Calu3 (cell line): ENCODE data around the gene ACTN1. TPM values are rescaled to one million over a fixed set of nuclear protein-coding genes. Genes with fewer than 3 reads are reported as not detected.

ENCODE experiments used
- BruUV-seq: library from RNA; stranded (reverse); fragments of 400-500 nt; replicated peaks from 2 replicates; lab custom pipeline; 2021; lab: Mats Ljungman, UMichigan
- CTCF ChIA-PET: fragments of 300-600 bp; sonication (Branson Sonifier 250); formaldehyde crosslinking; loops from one replicate; lab custom pipeline; 2022; ENCODE audit warnings: antibody characterized with exemption; lab: Charles Lee
- DNase-seq: peaks from one replicate; pipeline ENCODE4 v3.0.0; 2022
- H3K27ac Mint-ChIP-seq: one replicate; pipeline ENCODE4 v1.8.0; 2022; ENCODE audit warnings: mixed read lengths; ENCODE audit not compliant: unreplicated experiment
- H3K27me3 Mint-ChIP-seq: one replicate; pipeline ENCODE4 v1.8.0; 2022; ENCODE audit warnings: mixed read lengths; ENCODE audit not compliant: unreplicated experiment
- H3K36me3 Mint-ChIP-seq: one replicate; pipeline ENCODE4 v1.8.0; 2022; ENCODE audit warnings: mild to moderate bottlenecking, moderate library complexity, mixed read lengths; ENCODE audit not compliant: insufficient read depth, unreplicated experiment
- H3K4me1 Mint-ChIP-seq: one replicate; pipeline ENCODE4 v1.8.0; 2022; ENCODE audit warnings: mild to moderate bottlenecking, low read depth, mixed read lengths; ENCODE audit not compliant: unreplicated experiment
- H3K4me3 Mint-ChIP-seq: one replicate; pipeline ENCODE4 v1.8.0; 2022; ENCODE audit warnings: mild to moderate bottlenecking, low read depth, moderate library complexity, mixed read lengths; ENCODE audit not compliant: unreplicated experiment
- H3K9me3 Mint-ChIP-seq: one replicate; pipeline ENCODE4 v1.8.0; 2022; ENCODE audit warnings: low read depth, mixed read lengths; ENCODE audit not compliant: unreplicated experiment
- intact Hi-C: fragments of 100-400 bp; cut with micrococcal nuclease; formaldehyde crosslinking; loops from one replicate; pipeline ENCODE4 v1.10.0; 2022; ENCODE audit not compliant: unreplicated experiment
- total RNA-seq: library from RNA; stranded (reverse); gene quantifications from 2 replicates; pipeline ENCODE4 v1.2.3, GENCODE V29; 2022
- TF ChIP-seq, protein P1 (sequence below): fragments of 200-600 bp; IDR thresholded peaks from one replicate; pipeline ENCODE4 v1.8.0; 2022; ENCODE audit warnings: antibody characterized with exemption; ENCODE audit not compliant: unreplicated experiment

Gene ACTN1
- total RNA-seq, 1 experiment from 2014 or later = 326 TPM

DNA sequence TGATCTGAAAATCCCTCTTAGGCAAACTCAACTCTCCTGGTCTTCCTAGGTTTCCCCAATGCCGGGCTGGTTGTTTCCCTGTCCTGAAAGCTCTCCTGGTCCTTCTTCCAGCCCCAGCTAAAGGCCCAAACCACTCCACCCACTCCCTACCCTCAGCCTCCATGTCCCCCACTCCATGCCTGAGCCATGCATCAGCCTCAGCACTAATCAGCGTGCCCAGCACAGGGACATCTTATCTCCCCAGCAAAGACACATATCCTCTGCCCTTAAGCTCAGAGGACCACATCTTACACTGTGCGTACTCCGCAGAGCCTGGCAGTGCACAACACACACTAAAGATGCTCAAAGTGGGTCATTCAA, 25.9 kb downstream of the ACTN1 start:
- peak overlapping the region; percentile 34 for H3K27ac Mint-ChIP-seq
- no peaks in the 10 kb centered on the region for H3K9me3 Mint-ChIP-seq
- CTCF ChIA-PET = no interaction called here
- no peaks in the 10 kb centered on the region for H3K27me3 Mint-ChIP-seq
- H3K4me3 Mint-ChIP-seq = no peak overlapping the region
- BruUV-seq = no TSS peak
- TF ChIP-seq, protein P1, sequence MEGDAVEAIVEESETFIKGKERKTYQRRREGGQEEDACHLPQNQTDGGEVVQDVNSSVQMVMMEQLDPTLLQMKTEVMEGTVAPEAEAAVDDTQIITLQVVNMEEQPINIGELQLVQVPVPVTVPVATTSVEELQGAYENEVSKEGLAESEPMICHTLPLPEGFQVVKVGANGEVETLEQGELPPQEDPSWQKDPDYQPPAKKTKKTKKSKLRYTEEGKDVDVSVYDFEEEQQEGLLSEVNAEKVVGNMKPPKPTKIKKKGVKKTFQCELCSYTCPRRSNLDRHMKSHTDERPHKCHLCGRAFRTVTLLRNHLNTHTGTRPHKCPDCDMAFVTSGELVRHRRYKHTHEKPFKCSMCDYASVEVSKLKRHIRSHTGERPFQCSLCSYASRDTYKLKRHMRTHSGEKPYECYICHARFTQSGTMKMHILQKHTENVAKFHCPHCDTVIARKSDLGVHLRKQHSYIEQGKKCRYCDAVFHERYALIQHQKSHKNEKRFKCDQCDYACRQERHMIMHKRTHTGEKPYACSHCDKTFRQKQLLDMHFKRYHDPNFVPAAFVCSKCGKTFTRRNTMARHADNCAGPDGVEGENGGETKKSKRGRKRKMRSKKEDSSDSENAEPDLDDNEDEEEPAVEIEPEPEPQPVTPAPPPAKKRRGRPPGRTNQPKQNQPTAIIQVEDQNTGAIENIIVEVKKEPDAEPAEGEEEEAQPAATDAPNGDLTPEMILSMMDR = no peak
- H3K36me3 Mint-ChIP-seq = peaks cover 34% of the 10 kb centered on the region
- H3K4me1 Mint-ChIP-seq = peaks cover 77% of the 10 kb centered on the region
- intact Hi-C loops = no loop called here
- DNase-seq = no peak

DNA sequence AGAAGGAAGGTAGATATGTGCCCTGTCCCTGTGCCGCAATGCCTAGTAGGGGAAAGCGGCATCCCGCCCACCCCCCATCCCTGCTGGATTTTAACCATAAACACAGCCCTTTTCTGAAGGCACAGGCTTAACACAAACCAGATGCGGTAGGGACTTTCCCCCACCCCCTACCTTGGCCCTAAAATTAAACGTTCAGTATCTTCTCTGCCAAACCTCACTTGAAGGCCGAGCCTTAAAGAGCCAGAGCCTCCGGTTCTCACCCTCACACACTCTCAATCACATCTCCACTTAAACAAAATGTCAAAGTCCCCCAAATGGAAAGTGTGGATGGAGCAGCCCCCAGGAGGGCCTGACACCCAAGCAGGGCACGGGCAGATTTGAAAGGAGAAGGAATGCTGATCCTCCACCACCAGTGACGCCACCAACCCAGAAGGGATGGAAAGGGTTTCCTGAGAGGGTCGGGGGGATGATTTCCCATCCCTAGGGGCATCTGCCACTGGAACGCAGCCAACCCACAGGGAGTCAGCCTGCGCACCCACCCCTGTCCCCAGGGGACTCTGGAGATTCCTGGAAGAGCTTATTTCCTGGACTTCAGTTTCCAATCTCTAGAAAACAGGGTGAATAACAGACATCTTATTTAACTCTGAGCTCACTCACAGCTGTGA, 26.4 kb downstream of the ACTN1 start:
- CTCF ChIA-PET = no interaction called here
- BruUV-seq = no TSS peak
- H3K4me3 Mint-ChIP-seq = no peak overlapping the region
- H3K27me3 Mint-ChIP-seq = no peaks in the 10 kb centered on the region
- TF ChIP-seq, protein P1 = no peak
- H3K27ac Mint-ChIP-seq = peak overlapping the region; percentile 88
- no peaks in the 10 kb centered on the region for H3K9me3 Mint-ChIP-seq
- peaks cover 76% of the 10 kb centered on the region for H3K4me1 Mint-ChIP-seq
- H3K36me3 Mint-ChIP-seq = peaks cover 34% of the 10 kb centered on the region
- no peak for DNase-seq
- intact Hi-C loops = no loop called here

DNA sequence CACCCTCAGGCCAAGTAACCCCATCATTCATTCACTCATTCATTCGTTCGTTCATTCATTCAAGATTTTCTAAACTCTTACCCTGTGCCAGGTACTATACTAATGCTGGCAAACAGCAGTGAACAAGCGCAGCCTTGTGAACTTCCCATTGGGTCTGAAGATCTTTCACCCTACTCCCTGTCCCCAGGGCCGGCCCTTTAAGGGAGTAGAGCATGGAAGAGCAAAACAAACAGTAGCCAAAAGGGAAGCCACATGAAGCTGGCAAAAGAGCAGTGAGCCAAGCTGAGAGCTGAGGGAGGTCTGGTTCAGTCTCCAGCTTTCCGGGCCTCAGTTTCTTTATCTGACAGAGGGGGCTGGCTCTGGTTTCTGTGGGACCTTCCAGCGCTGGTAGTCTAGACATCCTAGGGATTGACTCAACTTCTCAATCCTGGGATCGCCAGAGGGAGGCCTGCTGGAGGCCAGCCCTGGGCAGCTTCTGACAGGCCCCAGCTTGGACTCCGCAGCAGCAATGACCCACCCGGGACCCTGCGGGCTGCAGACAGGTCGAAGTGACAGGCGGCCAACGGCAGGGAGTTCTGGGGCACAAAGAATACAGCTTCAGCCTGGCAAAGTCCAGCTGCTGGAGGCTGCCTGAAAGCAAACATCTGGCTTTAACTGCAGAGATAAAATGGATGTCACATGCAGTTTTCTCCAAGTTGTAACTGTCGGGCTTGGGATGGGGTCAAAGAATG, 27.1 kb downstream of the ACTN1 start:
- peaks cover 75% of the 10 kb centered on the region for H3K4me1 Mint-ChIP-seq
- DNase-seq = no peak
- intact Hi-C loops = no loop called here
- no peaks in the 10 kb centered on the region for H3K9me3 Mint-ChIP-seq
- peaks cover 33% of the 10 kb centered on the region for H3K36me3 Mint-ChIP-seq
- no peak overlapping the region for H3K4me3 Mint-ChIP-seq
- no peaks in the 10 kb centered on the region for H3K27me3 Mint-ChIP-seq
- H3K27ac Mint-ChIP-seq = peak overlapping the region; percentile 88
- CTCF ChIA-PET = interaction anchor here (0.9 to 1.5 kb wide), 3 partner anchors 10 to 155 kb away, joined by 3 to 4 read pairs (median 3); no protein-coding TSS in a partner anchor
- BruUV-seq = no TSS peak
- TF ChIP-seq, protein P1 = no peak

DNA sequence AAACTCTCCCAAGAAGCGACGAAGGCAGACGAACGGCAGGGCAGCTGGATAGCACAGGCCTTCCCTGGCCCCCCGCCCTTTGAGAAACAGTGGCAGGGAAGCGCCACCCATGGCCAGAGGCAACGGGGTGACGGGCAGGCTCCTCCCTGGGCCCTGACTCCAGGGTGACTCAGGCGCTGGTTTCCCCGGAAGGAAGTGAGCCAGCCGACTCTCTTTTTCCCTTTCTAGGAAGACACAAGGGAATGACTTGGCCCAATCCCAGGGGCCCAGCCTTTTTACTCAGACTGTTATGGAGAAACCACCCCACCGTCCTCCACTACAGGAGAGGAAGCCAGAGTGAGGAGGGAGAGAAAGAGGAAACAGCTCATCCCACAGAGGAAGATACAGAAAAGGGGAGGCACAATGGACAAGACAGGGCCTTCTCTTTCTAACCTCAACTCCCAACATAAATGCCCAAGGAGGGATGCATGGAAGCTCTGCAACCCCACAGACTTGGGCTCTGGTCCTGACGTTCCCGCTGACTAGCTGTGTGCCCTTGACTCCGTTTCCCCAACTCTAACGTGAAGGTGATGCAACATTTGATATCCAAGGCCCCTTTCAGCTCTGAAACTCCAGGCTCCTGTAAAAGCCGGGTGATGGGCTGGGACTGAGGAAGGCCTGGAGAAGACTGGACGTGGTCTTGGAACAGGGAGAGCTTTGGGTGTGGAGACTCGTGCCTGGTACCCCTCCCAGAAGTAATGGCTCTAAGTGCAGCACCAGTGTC, 27.9 kb downstream of the ACTN1 start:
- peaks cover 34% of the 10 kb centered on the region for H3K36me3 Mint-ChIP-seq
- CTCF ChIA-PET = interaction anchor here (0.7 to 1.5 kb wide), 4 partner anchors 9 to 156 kb away, joined by 3 to 4 read pairs (median 4); no protein-coding TSS in a partner anchor
- H3K4me1 Mint-ChIP-seq = peaks cover 75% of the 10 kb centered on the region
- DNase-seq = peak; percentile 89
- H3K4me3 Mint-ChIP-seq = peak overlapping the region; percentile 52
- H3K27me3 Mint-ChIP-seq = no peaks in the 10 kb centered on the region
- H3K9me3 Mint-ChIP-seq = no peaks in the 10 kb centered on the region
- intact Hi-C loops = no loop called here
- H3K27ac Mint-ChIP-seq = peak overlapping the region; percentile 88
- TF ChIP-seq, protein P1 = no peak
- BruUV-seq = TSS peak; percentile 99
